ENCODE results near the gene RPS6KA2.

The RPS6KA2 gene

DNA sequence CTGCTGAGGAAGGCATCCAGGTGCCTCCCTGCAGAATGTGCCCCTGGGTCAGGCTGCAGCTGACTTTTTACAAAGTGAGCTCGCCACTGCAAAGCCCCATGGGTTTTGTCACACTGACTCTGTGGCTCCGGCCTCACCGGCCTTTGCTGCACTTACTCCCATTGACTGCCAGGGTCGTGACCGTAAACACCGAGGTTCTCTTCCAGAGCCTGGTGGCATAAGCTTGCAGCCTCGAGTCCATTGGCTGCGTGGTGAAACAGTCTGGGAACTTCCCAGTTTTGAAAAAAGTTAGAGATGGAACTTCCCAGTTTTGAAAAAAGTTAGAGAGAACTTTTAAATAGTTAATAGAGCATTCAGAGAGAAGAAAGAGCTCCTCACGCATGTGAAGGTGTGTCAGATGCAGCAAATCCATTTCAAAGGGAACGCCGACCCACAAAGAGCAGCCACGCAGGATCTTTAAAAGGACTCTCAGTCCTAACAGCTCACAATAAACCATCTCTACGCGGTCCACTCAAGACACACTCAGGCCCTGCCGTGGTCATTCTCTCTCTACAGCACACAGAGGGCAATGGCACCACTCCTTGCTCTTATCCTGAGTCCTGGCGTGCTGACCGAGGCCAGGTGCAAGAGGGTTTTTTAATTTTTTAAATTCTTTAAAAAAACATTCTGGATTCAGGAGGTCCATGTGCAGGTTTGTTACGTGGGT is 53.4 kb downstream of the RPS6KA2 start:
- DNase-seq (ENCODE audit: low read depth, low spot score), result peak; percentile 32

DNA sequence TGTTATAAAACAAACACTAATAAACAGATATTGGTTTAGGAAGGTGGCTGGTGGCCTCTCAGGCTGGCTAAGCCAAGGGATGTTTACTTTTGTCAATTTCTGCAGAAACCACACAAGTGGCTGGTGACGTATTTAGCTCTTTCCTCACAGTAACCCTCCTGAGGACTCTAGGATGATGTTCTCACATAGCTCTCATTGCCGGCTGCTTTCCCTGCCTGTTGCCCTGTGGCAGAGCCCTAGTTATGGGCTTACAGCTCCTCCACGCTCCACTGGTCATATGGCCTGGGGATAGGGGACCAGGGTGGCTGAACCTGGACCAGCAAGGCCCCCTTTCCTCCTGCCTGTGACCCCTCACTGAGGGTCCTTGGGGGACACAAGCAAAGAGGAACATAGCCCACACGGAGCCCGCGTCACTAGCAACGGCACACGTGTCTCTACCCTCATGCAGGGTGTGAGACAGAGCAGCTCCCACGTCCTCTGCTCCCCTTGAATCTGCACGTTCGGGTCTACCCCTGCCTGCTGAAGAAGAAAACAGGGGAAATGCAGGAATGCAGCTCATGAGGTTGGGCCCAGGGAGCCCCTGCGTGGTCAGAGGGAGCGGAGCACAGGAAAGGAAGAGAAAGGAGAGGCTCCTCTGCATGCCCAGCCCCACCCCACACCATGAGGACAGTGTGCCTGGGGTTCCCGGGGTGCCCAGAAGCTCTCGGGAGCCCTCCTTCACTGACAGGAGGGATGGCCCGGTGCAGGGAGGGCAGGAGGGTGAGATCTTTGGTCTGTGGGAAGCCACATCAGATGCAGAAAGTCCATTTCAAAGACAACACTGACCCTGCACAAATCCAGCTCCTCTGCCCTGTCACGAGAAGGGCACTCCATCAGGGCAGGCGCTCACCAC is 54.4 kb downstream of the RPS6KA2 start:
- DNase-seq (ENCODE audit: low read depth, low spot score), result peak; percentile 42

DNA sequence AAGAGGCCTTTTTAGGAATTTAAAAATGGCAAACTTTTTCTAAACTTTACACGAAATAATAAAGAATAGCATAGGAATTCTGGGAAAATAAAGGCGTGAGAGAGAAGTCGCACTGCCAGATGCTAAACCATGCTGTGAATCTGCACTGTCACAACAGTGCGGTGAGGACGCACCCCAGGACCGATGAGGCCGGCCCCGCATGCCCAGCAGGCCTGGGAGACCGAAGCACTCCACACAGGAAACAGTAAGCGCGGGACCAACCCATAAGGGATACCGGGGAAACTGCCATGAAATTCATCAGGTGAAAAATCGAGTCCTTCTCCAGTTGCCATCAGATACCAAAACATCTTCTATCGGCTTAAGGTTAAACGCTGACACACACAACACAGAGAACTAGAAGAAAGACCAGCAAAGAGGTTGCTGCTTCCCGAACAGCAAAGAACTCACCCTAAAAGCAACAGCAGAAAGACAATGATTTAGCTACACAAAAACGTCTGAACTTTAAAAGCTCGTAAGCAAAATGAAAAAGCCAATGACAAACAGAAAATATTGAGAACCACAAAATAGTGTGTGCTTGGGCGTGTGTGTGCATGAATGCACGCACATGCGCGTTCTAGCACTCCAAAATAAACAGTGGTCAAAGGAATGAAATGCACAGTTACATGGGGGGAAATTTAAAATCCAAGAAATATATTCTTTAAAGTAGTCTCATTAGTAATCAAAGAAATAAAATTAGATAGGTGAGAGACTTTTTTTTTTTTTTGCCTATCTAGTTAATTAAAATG is 55.9 kb downstream of the RPS6KA2 start:
- DNase-seq (ENCODE audit: low read depth, low spot score), result no peak

DNA sequence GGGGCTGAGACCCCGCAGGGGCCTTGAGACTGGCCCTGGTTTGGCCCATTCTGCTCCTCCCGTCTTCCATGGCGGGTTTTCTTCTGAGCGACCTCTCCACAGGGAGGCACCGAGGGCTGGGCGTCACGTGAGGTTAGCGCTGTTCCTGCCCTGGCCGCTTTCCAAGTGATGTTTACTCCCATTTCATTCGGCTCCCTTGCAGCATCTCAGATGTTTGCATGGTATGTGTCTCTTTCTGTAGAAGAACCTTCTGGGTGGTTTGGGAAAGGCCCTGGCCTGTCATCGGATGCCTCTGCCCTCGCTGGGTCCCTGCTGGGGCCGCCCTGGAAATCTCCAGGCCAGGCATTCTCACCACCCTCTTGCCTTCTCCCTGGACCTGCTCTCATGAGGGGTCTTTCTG is 57.8 kb downstream of the RPS6KA2 start:
- no peak for DNase-seq (ENCODE audit: low read depth, low spot score)

DNA sequence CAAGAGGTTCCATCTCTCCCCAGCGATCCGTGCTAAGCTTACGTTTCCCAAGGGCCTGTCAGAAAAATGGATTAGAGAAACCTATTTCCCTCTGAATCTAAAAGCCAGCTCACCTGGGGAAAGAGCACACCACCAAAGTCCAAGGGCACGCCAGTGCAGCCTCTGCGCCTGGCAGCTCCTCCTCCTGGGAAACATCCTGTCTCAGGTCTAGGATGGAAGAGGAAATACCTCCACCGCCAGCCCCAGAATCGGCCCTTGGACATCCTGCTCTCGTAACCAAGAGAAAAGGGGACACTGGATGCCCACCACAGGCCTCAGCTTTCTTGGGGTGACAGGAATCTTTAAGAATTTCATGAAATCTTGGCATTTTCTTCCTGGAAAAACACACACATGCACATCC is 59.2 kb downstream of the RPS6KA2 start:
- DNase-seq (ENCODE audit: low read depth, low spot score), result no peak

DNA sequence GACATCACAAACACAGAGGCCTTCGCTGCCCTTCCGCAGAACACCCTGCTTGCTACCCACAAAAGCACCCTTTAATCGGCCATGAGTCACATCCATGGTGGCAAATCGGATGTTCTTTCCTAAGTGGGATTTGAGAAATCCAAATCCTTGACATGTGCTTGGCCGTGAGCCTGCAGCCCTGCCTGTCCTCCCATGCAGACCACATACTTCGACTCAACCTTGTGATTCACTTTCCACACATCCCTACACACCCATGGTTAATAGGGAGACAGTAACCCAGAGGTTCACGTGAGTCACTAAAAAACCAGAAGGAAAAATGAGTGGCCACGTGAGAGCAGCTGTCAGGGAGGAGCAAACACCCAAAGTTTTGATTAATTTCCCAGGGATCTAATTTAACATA is 59.9 kb downstream of the RPS6KA2 start:
- no peak for DNase-seq (ENCODE audit: low read depth, low spot score)

DNA sequence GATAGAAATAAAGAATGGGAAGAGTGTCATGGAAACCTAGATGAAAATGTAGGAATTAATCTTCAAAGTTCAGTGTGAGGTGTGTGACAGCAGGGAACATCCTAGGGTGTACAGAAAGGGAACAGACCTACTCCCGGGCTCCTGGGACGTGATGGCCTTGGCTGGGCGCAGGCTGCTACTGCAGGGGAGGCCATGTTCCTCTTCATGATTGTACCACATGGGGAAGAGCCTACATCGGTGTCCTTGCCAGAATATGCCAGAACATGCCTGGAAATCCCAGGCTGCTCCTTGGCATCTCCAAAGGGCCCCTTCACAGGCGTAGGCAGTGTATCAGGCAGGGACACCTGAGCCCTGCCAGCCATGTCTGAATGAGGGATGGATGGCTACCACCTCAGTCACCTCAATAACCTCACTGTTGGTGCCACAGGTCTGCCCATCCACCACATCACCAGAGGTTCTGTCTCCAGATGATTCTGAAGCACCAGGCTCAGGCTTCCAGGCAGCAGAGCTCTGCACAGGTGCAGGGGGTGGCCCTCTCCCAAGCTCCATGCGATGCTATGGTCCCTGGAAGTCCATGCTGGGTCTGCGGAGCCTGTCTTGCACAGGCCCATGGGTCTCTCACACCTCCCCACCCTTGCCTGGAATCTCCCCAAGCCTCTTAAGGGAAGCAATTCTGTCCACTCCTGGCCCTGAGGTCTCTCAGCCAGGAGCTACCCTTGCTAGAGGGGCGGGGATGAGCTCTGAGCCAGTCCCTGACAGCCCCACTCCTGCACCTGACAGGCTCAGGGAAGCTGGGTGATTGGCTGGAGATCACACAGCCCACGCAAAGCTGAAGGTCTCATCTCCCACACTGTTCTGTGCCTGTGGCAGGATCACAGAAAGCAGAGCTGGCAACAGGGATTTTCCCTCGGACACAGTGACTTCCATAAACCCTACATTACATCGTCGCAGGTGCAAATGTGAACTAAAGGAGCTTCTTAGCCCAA is 60.7 kb downstream of the RPS6KA2 start:
- DNase-seq (ENCODE audit: low read depth, low spot score), result no peak

DNA sequence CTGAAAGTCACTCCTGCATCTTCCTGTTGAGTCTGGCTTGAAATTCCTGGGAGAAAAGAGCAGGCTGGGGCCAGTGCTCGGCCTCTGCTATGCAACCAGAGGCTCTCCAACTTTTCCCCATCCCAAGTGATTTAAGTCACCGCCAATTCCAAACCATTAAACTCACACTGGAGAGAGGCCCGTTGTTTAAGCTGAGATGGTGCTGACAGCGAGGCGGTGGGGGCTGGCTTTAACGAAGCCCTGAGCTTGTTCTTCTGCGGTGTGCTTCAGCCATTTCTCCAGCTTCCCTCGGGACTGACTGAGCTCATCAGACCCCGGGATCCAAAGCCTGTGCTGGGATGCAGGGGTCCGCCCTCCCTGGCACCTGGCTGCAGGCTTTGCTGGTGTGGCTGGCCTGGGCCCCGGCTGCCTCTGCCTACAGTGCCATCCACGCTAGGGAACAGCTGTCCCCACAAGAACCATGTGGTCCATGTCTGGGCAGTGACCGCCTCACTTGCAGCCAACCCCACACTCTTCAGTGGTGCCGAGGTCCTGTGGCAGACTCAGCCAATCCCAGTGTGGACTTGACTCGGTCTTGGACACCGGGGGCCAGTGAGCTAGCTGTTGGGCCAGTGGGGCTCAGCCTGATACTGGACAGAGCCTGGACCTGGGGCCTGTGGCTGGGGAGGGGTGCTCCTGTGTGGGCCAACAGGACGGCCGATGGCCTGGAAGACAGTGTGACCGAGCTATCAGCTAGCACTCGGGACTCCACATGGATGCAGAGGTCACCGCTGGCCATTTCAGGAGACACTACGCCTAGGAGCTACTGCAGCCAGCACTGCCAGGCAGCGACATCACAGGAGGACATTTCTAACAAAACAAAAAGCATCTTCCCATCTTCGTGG is 61.7 kb downstream of the RPS6KA2 start:
- no peak for DNase-seq (ENCODE audit: low read depth, low spot score)

DNA sequence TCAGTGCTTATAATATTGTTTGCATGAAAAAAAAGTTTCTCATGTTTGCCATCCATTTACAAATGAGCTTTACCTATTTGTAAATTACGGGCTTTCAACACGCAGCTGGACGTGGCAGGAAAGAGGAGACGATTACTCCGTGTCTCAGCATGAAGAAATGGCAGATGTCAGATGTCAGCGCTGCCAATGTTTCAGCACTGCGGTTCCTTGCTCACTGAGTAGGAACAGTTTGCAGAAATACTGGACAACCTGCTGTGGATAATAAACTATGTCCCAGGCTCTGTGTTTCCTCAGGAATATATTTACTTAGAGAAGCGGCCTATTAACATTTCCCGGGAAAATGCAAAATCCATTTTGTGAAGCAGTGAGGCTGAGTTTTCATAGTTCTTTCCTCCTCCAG is 63.2 kb downstream of the RPS6KA2 start:
- DNase-seq (ENCODE audit: low read depth, low spot score), result no peak

DNA sequence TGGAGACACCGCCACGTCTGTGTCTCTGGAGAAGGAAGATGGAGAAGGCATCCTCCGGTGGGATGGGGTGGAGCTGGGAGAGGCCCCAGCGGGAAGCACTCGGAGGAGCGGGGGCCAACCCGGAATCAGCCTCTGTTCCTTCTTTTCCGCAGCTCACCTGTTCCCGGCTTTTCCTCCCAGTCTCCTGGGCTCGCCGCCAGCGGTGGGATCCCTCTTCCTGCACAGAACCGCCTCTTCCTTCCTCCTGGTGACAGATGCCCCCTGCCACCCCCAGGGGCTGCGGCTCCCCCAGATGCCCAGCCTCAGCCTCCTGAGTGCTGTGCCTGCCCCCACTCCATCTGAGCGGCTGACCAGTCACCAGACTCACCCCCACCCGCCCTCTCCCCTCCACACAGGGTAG is 63.9 kb downstream of the RPS6KA2 start:
- DNase-seq (ENCODE audit: low read depth, low spot score), result no peak

DNA sequence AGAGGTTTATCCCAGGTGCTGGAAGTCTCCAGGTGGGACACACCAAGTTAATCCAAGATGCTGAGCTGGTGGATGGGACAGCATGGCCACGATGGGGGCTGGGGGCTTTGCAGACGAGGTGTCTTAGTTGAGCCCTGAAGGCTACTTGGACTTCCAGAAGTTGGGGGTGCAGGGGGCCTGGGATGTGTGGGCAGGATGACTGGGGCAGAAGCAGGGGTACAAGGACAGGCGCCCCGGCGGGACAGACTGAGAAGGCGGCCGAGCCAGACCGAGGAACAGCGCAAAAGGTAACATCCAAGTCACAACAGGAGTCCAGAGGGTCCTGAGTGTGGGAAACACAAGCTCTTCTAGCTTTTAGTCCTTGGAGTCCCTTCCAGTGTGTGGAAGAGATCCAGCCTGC is 64.3 kb downstream of the RPS6KA2 start:
- DNase-seq (ENCODE audit: low read depth, low spot score), result no peak

DNA sequence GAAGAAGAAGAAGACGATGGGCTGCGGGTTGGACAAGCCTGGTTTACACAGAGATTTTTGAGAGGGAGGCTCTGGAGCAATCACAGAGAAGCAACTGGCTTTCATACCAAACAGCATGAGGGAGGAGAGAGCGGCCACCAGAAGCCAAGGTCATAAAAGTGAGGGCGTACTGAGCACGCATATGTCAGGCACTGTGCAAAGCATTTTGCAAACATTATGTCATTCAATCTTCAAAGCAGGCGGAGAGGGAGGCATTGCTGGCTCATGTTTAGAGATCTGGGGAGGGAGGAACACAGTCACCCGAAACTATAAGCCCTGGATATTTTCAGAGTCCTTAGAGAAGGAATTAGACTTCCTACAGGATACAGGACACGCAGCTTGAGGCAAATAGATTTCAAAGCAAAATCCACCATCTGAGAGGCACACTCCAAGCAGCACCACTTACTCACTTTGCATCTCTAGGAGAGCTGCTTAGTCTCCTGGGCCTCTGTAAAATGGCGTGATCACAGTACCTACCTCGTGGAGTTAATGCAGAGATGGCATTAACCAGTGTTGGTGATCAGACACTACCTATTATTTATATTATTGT is 65.2 kb downstream of the RPS6KA2 start:
- no peak for DNase-seq (ENCODE audit: low read depth, low spot score)

DNA sequence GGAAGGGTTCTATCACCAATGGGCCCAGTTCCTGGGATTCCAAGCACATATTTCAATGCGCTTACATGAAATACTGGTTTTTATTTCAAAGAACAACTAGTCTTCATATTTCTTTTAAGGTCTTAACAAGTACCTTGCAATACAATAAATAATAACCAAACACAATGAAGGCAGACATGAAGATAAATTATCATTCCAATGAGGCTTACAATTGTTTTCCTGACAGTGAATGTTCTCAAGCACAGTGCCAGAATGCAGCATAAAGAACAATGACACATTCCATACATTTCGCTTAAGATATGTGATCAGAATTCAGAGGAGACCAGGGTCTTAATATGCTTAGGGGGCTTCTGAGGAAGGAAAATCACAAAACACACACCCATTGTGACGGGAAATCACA is 66.8 kb downstream of the RPS6KA2 start:
- DNase-seq (ENCODE audit: low read depth, low spot score), result no peak

DNA sequence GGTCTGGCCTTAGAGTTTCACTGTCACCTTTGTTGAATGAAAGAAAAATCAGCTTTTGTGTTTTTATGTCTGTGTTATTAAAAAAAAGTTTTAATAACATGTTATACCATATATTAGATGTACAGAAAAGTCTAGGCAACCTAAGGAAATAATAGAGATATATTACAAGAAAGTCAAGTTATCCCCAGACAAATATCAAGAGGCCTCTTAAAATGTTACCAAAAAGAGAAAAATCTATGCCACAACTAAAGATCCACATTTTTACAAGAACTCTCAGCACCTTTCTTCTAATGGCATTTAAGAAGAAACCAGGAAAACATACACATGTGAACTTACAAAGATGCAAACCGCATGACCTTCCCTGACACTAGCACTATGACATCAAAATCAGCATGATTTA is 67.4 kb downstream of the RPS6KA2 start:
- DNase-seq (ENCODE audit: low read depth, low spot score), result no peak

DNA sequence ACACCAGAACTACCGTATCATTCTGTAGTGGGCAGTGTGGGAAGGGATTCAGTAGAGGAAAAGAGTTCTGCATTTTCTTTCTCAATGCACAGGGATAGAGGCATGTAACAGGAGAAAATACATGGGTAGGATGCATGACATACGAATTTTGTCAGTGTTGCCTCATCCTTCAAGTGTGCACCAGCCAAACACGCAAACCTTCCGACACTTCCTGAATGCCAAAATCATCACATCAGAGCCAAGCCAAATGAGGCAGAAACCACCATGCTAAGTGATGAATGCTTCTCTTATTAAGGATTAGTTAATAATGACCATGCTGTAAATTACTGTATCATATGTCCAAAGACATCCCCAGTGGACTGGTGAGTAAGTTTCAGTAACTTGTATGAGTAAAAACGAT is 67.8 kb downstream of the RPS6KA2 start:
- no peak for DNase-seq (ENCODE audit: low read depth, low spot score)

DNA sequence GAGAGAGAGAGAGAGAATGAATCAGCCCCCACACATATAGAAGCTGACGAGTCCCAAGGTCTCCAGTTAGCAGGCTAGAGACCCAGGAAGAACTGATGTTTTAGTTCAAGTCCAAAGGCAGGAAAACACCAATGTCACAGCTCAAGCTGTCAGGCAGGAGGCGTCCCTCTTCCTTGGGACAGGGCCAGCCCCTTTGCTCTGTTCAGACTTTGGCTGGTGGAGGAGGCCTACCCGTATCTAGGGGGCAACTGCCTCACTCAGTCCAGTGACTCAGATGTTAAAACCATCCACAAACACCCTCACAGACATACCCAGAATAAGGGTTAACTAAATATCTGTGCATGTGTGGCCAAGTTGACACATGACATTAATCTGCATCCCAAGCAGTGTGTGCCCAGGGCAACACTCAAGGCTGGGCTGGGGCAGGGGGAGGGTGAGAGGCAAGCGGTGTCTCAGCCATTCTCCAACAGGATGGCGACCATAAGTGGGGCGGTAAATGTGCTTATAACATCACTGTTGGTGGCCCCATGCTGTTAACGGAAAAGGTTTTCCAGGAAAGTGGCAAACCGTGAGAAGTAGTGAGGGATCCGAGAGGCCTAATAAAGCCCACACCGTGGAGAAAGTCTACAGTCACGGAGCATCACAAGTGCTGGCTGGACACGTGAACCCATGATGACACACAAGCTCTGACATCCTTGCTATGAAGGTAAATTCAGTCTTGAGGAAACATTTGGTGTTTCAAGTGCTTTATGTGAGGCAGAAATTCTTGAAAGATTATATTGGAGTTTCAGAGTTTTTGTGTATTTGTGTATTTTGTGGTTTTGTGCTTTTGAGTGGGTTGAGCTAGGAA is 68.7 kb downstream of the RPS6KA2 start:
- DNase-seq (ENCODE audit: low read depth, low spot score), result no peak

DNA sequence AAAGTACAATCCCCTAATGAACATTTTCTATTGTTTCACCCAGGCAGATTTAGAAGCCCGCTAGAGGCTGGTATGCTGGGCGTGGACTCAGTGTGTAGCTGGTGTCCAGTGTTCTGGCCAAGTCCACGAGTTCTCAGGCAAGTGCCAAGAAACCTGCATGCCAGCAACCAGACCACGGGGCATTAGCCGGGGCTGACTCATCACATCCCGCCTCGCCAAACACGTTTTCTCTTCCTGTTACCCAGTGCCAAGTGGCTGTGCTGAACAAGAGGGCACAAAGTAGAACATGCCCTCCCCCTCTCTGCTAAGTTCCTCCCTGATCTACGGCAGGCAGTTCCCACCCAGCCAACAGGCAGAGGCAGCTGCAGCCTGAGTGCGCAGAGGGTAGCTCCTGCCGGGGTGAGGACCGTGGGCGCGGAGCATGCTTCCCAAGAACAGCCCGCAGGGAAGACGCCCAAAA is 70.2 kb downstream of the RPS6KA2 start:
- DNase-seq (ENCODE audit: low read depth, low spot score), result no peak

DNA sequence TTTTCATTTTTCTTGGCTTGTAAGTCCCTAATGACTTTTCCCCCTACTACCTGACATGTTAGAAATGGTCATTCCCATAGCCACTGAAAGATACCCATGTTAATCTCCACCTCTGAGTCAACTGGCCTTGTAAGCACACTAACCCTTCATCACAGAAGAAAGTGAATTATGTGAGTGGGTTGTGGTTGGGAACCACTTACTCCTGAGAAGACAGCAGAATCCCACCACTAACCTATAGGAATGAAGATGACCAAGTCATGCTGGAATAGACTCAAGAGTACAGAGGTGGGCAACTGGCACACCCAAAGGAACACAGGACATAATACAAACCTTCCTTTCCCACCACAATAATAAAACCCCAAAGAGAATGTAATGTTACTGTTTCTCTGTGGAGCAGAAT is 70.7 kb downstream of the RPS6KA2 start:
- DNase-seq (ENCODE audit: low read depth, low spot score), result no peak

DNA sequence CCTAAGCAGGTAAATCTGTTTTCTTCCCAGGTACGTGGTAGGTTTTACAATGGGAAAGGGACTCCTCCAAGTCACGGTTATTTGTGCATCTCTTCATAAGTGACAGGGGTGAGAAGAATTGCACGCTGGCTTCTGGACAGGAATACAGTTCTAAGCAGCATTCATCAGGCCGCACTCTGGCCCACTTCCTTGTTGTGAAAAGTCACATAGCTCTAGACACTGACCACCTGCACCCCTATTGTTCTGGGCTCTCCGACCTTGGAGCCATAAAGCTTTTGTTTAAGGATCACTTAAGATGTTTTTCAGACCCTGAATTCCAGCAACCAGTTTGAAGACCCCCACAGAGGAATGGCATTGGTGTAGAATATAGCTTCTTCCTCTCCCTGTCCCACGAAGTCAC is 72.0 kb downstream of the RPS6KA2 start:
- DNase-seq (ENCODE audit: low read depth, low spot score), result no peak

All from ELF-1 (cell line).